ENCODE results near the gene CRB1. TPM values are rescaled to one million over a fixed set of nuclear protein-coding genes. Genes with fewer than 3 reads are reported as not detected.

CRB1 gene
- total and polyA plus RNA-seq, 9 of the 15 experiments (the other 6 are each of a cell fraction or from before 2014, with no cell fraction given), result 0.04 to 0.10 TPM; not detected in 7

DNA sequence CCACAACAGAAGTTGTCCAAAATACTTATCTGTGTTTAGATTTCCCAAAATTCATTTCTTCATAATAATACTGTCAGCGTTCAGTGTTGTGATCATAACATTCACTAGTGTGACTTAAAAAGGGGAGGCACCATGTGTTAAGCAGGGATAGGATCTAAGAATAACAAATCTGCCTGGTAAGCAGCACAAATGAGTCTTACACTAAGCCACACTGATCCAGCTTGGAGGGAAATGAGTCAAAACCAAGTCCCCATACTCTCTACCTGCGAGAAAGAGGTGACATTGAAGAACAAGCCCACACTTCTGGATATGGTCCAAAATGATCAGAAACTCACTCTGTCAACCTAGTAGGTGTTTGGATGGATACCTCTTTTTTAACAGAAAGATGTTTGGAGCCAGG is 145.5 kb downstream of the CRB1 start:
- H3K4me1 ChIP-seq (replicated peaks in 1 of 2; ENCODE audit: control insufficient read depth in 2 of 2, insufficient read depth in 2 of 2, low read length in 2 of 2), result no peaks in the 10 kb centered on the region
- in situ Hi-C loops (cut with MboI), result no loop called here
- ChIA-PET POLR2A (no interaction called here), CTCF (ENCODE audit: low intra/inter-chr PET ratio) (no interaction called here)
- DNase-seq (ENCODE audit: extremely low read depth in 1 of 4, low spot score in 3 of 4) (no peak), ATAC-seq (no peak), FAIRE-seq (no peak)
- no peaks in the 10 kb centered on the region for H3K9me1 ChIP-seq (ENCODE audit: control insufficient read depth, insufficient read depth, low read length)
- no TSS peak for BruUV-seq (replicated peaks)
- H3K27me3 ChIP-seq (ENCODE audit: control insufficient read depth in 2 of 2, insufficient read depth in 2 of 2, low read length in 2 of 2), result no peaks in the 10 kb centered on the region; a peak in 1 of 5 replicates
- H3K9me3 ChIP-seq (replicated peaks; ENCODE audit: control insufficient read depth, insufficient read depth, low read depth, low read length), result no peaks in the 10 kb centered on the region
- intact Hi-C loops (cut with micrococcal nuclease), result no loop called here
- H3K9ac ChIP-seq (ENCODE audit: insufficient read depth in 1 of 2, low read depth in 2 of 2, low read length in 2 of 2), result no peak overlapping the region
- H2AFZ ChIP-seq (ENCODE audit: low read depth, low read length), result no peak overlapping the region
- no peaks in the 10 kb centered on the region for H3K36me3 ChIP-seq (ENCODE audit: control insufficient read depth, insufficient read depth, low read length)
- H3K4me3 ChIP-seq, result no peak overlapping the region
- no peak overlapping the region for H3K27ac ChIP-seq (ENCODE audit: extremely low read depth, low read depth, low read length)
- WGBS (ENCODE audit: insufficient coverage, low coverage, missing lambda C conversion rate), result 0% methylated on average over 2 of the region's 2 CpGs
- H3K79me2 ChIP-seq (ENCODE audit: control insufficient read depth, insufficient read depth, low read length), result no peaks in the 10 kb centered on the region
- H4K20me1 ChIP-seq (replicated peaks; ENCODE audit: control insufficient read depth, insufficient read depth, low read length), result no peaks in the 10 kb centered on the region
- H3K4me2 ChIP-seq (ENCODE audit: insufficient read depth, low read length), result no peak overlapping the region
- TF ChIP-seq TEAD4 (IDR thresholded peaks at IDR 0.05; ENCODE audit: low read length), result no peak
- no peak for TF ChIP-seq TEAD4 (CRISPR knock-in tag; IDR thresholded peaks at IDR 0.05; ENCODE audit: borderline replicate concordance)
- no peak for TF ChIP-seq CLOCK (CRISPR knock-in tag; IDR thresholded peaks at IDR 0.05; ENCODE audit: borderline replicate concordance)
- no peak for TF ChIP-seq CHD1 (IDR thresholded peaks at IDR 0.05; ENCODE audit: low read length)
- no peak for TF ChIP-seq STAT5B (CRISPR knock-in tag; IDR thresholded peaks at IDR 0.05)
- TF ChIP-seq CHD7 (IDR thresholded peaks at IDR 0.05; ENCODE audit: low read depth, low read length), result no peak
- TF ChIP-seq HMG20A (CRISPR knock-in tag; conservative IDR thresholded peaks at IDR 0.05), result no peak
- no peak for TF ChIP-seq GABPB1 (CRISPR knock-in tag; IDR thresholded peaks at IDR 0.05)
- no peak for TF ChIP-seq JUN (IDR thresholded peaks at IDR 0.05; ENCODE audit: borderline replicate concordance, low read depth, low read length)
- no peak for TF ChIP-seq JUN (CRISPR knock-in tag; IDR thresholded peaks at IDR 0.05; ENCODE audit: borderline replicate concordance)
